Measurements from ENCODE around the gene VPS51.

GRCh38 chr11:65059959-65060824, 35.8 kb upstream of the VPS51 start:
- no peak for TF ChIP-seq CTCF (IDR thresholded peaks at IDR 0.05)
- no peak for TF ChIP-seq POLR2A (IDR thresholded peaks at IDR 0.05)
